SW480 (cell line): ENCODE measurements around the gene ZDHHC11B.
"Not testable (repeated sequence)": the region's sequence is repeated elsewhere in the genome, so short reads cannot be mapped to it uniquely, and the experiment has no call there.

ENCODE experiments used
- DNase-seq: peaks from one replicate; pipeline ENCODE4 v3.0.0-alpha.2; 2016; ENCODE audit warnings: low spot score

ZDHHC11B gene

DNA sequence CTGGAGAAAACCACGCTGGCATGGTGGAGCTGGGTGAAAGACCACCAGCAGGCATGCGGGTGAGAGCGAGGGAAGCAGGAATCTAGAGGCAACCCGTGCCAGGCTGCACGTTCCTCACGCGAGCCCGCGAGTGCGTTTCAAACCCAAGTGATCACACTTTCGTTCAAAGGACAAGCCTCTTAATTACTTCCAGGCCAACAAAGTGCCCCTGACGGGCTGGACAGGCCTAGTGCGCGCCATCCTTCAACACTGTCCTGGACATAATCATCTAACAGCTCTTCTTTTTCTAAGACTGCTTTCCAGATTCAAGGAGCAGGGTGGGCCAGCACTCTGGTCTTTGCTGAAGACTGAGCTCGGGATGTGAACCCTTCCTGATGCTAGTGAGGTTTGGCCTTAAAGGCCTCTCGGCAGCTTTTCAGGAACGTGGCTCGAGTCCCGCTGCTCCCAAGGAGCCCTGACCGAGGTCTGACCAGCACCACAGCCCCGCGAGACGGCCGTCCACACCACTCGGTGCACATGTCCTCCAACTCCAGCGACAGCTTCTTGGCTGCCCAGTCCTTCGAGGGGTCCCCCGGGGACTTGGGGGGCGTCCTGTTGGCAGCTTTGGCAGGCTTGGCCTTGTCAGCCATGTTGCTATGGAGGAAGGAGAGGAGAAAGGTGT lies 14.9 kb downstream of the ZDHHC11B start:
- not testable (repeated sequence) for DNase-seq

DNA sequence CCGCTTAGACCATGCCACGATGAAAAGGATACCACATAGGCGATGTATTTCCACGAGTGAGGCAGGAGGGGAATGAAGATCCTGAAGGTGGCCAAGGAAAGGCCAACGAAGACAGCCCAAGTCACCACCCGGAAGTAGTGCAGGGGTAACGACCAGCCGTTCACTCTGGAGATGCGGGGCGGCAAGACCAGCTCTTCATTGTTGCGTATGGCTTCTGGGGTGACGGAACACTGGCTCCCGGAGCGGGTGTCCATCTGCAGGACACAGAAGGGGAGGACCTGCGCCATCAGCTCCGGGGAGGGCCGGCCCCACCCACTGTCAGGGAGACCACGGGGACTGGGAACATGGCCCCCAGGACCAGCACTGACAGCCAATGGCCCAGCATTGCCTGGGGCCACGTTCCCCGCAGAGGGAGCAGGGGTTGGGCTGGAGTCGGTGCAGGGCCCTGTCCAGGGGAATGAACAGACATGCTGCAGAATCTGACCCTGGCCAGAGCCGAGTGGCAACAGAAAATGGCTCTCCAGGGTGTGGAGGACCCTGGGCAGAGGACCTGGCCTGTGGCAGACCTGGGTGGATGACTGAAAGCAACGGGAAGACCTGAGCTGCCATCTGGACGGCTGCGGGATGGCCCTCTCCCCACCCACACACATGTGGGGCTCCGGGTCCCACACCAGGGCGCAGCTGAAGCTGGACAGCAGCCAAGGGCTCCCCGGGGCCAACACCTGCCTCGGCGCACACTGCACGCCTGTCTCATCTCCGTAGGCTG lies 17.7 kb downstream of the ZDHHC11B start:
- DNase-seq = no peak

DNA sequence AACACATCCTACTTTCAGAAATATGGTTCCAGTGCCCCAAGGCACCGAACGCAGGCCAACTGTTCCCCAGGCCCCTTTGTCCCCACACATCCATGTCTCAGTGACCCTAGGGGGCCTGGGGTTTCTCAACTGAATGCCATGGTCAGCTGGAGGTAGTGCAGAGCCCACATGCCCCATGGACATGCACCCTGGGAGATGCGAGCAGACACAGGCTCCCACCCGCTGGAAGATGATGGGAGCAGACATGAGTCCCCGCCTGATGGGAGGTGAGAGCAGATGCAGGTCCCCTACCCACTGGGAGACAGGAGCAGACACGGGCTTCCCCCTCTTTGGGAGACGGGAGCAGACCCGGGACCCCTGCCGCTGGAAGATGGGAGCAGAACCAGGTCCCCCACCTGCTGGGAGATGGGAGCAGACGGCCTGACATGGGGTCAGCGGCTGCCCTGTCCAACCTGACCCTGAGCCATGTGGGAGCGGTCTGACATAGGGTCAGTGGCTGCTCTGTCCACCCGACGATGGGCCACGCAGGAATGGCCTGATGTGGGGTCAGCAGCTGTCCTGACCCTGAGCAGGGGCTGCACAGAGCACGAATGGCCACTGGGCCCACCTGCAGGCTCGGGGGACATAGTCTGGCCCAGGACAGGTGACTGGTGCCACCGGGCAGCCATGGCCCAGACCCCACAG lies 18.4 kb downstream of the ZDHHC11B start:
- DNase-seq = no peak

DNA sequence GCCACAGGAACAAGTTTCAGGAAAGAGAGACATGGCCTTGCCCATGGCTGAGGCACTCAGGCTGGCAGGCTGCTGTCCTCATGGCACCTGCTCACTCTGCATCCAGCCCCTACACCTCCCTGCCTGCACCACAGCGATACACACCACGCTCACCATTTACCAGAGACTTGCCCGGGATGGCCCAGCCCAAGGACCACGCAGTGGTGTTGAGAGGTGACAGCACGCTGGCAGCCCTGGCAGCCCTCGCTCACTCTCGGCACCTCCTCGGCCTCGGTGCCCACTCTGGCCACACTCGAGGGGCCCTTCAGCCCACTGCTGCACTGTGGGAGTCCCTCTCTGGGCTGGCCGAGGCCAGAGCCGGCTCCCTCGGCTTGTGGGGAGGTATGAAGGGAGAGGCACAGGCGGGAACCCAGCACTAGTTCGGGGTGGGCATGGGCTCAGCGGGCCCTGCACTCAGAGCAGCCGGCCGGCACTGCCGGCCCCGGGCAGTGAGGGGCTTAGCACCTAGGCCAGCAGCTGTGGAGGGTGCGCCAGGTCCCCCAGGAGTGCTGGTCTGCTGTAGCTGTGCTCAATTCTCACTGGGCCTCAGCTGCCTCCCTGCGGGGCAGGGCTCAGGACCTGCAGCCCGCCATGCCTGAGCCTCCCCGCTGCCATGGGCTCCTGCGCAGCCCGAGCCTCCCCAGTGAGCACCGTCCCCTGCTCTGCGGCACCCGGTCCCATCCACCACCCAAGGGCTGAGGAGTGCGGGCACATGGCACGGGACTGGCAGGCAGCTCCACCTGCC lies 20.3 kb downstream of the ZDHHC11B start:
- no peak for DNase-seq

DNA sequence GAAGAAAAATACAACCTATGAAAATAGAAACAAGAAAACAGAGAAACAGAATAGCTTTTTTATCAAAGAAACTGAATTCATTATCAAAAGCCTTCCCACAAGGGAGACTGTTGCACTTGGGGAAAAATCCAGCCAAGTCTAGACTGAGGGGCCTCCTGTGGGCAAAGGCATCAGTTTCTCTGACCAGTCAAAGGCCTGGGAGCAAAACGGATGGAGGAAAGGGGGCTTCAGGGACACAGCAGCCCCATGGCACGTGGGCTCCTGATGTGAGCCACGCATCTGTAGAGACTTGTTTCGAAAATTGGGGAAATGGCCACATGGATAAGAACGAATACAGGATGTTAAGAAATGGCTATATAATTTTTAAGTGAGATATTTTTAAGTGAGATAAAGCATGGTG lies 21.1 kb downstream of the ZDHHC11B start:
- DNase-seq = no peak

DNA sequence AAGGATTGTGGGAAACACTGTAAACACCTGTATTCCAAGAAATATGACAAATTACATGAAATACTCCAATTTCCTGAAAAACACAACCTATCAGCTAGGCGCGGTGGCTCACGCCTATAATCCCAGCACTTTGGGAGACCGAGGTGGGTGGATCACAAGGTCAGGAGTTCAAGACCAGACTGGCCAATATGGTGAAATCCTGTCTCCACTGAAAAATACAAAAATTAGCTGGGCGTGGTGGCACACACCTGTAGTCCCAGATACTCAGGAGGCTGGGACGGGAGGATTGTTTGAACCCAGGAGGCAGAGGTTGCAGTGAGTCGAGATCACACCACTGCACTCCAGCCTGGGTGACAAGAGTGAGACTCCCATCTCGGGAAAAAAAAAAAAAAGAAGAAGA lies 21.5 kb downstream of the ZDHHC11B start:
- not testable (repeated sequence) for DNase-seq

DNA sequence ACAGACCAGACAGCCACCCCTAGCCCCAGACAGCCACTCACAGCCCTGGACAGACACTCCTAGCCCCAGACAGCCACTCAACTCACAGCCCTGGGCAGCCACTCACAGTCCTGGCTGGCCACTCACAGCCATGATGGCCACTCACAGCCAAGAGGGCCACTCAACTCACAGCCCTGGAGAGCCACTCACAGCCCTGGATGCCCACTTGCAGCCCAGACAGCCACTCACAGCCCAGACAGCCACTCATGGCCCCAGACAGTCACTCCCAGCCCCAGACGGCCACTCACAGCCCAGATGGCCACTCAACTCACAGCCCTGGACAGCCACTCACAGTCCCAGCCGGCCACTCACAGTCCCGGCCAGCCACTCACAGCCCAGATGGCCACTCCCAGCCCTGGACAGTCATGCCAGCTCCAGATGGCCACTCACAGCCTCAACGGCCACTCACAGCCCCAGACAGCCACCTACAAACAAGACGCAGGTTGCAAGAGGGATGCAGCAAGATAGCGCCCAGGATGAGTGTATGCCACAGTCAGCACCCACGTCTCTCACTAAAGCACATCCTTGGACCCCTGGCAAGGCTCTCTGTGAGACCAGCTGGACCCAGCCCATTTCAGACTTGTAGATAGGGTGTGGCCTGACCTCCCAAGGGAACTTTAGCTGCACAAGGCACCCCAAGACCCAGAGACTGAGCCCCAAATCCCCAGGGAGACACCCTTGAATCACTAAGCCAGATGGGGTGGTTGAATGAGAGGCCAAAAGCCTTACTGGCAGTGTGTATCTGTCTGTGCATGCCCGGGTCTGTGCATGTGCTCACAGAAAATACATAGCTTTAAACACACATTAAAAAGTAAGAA lies 22.4 kb downstream of the ZDHHC11B start:
- DNase-seq = no peak

DNA sequence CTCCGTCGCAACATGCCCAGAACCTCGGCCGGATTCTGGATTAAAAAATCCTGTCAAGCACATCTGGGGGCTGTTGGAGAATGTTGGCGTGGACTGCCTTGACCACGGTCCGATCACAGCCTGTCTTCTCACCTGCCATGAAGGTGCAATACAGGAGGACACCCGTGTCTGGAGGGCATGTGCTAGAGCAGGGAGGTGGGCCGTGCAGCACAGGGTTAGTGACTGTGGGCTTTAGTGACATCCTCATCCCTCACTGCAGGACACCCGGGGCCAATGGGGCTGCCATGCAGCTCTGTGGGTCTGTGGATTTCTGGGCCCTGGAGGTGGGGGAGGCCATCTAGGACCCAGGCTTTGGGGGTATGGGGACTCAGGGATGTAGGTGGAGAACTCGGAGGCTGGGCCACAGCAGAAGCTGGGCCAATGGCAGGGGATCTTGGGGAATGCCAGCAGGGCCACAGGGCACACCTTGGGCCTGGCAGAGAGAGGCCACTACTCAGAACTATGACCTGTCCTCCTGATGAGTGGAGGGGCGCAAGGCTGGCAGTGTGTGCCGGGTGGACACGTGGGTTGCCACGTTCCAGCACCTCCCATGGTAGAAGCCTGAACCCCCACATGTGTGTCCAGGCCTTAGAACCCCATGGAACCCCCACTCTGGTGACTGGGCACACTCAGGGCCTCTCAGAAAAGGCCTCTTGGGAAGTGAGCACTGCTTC lies 23.3 kb downstream of the ZDHHC11B start:
- no peak for DNase-seq

DNA sequence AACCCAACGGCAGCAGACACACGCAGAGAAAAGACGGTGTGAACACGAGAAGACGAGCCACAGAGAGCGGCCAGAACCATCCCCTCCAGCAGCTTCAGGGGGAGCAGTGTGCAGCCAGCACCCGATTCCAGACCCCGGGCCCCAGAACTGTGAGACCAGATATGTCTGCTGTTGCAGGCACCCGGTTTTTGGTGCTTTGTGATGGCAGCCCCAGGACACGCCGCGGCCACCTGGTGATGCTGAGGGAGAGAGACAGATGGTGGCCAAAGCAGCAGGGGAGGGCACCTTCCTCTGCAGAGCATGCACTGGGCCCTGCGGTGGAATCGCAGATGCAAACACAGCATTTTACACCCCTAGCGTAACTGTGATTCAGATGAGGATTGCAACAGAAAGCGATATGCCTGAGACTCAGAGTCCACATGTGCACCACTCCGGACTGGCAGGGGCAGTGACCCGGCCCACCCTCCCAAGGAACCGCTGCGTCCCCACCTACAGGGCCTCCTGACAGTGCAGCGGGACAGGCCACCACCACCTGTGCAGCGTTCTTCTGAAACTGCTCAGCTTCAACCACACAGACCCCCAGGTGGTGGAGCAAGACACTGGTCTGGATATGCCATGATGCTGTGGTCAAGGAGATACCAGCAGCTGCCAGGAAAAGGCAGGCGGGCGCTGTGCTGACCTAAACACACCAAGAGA lies 24.0 kb downstream of the ZDHHC11B start:
- DNase-seq = no peak

DNA sequence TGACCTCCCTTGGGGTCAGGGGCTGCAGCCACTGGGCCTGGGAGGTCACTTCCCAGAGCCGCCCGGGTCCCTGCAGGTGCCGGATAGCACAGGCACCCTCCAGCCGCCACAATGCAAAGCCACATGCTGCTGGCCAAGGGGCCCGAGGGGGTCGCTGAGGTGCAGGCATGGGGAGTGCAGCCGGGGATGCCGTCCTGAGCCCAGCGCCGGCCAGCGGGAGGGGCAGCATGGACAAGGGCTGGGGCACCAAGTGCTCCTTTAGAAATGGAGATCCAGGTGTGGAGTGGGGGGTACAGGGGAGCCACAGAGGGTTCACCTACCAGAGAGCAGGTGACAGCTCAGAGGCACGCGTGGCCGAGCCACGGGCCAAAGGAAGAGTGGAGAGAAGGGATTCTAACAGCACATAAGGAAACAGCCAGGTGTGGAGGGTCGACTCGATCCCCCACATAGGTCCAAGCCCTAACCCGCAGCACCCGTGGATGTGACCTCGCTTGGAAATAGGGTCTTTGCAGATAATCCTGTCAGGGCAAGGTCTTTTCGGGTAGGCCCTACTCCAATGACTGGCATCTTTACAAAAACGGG lies 24.7 kb downstream of the ZDHHC11B start:
- no peak for DNase-seq

DNA sequence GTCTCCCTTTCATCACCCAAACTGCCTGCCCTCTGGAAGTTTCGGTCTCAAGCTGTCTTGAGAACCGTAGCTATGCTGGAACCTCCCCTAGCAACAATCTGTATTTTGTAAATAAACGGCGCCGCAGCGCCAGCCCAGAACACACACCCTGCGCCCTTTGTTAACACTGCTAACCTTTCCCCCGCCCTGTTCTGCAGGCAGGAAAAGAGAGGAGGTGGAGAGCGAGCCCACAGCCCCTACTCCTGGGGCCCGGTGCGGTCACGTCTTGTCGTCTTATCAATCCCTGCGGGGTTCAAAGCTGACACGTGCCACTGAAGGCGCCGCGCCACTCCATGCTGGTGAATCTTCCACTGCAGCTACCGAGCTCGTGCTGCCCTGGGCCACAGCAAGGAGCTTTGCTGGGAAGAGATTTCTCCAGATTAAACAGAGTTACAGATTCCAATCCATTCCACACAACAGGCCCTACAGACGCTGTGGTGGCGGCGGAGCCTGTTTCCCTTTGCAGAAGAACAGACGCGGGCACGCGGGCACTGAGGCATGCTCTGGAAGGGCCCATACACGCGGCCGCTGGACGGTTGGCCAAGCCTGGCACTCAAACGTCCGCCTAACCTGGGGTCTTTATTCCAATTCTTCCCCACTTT lies 25.3 kb downstream of the ZDHHC11B start:
- no peak for DNase-seq

DNA sequence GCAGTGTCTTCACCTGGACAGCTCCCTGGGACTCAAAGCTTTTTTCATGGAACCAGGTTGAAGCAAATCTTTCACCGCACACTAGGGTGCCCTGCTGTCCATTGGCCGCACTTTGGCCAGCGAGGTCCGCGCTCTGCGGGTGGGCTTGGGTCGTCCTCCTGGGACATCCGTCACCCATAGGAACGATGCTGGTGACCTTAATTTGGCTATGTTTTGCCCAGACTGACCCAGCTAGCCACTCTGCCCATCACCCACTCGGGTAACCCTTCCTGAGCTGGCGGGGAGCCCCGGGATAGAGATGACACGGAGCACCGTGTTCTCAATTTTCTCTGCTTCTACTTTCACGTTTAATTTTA lies 25.9 kb downstream of the ZDHHC11B start:
- DNase-seq = no peak

DNA sequence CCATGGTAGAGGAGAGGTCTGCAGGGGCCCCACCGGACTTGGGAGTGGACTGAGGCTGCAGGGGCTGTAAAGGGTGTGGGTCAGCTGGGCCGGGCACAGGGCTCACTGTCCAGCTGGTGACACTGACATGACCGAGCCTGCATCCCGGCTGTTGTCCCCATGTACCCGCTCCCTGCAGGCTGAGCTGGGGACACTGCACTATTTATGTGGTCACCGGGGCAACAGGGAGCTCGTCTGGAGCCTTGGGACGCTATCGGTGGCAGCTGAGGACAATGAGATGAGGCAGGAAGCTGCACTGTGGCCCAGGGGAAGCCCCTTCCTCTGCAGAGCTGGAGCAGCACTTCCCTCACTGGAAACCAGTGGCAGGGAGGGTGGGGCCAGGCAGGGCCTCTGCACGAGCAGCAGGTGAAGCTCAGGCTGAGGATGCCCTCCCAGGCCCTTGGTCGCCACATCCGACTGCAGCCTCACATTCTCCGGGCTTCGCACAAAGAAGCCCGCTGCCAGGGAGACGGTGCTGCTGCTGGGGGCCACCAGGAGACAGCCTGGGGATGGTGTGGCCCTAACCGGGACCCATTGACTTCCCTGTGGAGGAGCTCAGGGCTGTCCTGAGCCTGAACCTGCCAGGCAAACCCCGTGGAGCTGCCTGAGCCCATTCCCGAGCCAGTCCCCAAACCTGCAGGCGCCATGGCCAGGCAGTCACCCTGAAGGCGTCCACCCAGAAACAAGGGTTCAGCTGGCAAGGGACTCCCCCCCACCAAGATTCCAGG lies 26.4 kb downstream of the ZDHHC11B start:
- DNase-seq = no peak

DNA sequence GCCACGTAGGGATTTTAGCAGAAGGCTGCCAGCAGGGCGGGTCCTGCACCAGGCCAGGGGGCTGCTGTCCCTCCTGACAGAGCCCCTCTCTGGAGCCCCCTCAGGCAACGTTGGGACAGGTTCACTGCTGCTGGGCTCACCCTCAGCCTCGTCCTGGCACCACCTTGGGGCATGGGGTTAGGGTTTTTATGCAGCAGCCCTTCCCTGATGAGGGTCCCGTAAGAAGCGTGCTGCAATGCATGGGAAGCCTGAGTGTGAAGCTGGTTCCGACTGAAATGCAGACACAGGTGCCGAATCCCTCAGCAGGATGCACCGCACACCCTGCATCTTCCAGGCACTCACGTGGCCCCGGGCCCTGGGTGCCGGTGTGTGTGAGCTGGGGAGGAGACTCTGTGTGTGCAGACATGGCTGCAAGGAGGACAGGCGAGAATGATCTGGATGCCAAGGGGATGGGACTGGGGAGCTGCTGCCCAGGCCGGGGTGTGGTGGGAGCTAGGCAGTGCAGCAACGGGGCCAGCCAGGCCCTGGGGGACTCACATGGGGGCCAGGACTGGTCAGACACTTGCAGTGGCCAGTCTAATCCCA lies 27.1 kb downstream of the ZDHHC11B start:
- DNase-seq = no peak

DNA sequence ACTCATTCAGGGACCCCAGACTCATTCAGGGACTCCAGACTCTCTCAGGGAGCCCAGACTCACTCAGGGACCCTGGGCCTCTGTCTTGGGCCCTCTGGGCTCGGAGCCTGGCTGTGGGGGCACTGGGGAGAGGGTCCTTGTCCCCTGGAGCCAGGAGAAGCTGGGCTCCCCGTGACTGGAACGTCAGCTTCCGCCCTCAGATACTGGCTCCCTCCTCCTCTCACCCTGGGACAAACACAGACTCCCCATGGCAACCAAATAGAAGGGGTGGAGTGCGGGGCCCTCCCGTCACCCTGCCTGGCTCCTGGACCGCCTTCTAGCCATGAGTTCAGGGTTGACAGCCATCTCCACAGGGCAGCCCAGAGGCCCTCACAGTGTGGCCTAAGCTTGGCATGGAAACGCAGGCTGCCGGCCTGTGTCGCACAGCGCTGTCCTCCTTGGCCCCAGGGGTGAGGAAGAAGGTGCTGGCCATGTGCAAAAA lies 27.6 kb downstream of the ZDHHC11B start:
- DNase-seq = no peak

DNA sequence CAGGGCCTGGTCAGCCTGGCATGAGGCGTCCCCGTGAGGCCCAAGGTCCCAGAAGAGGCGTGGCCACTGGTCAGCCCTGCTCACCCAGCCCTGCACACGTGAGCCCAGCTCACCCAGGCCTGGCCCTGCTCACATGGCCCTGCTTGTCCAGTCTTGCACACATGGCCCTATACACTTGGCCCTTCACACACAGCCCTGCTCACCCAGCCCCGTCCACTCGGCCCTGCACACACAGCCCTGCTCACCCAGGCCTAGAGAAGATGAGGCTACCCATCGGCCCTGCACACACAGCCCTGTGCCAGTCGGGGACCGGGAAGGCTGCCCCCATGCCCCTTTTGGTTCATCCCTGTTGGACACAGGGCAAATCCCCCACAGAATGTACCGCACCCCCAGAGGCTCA lies 28.4 kb downstream of the ZDHHC11B start:
- DNase-seq = no peak

DNA sequence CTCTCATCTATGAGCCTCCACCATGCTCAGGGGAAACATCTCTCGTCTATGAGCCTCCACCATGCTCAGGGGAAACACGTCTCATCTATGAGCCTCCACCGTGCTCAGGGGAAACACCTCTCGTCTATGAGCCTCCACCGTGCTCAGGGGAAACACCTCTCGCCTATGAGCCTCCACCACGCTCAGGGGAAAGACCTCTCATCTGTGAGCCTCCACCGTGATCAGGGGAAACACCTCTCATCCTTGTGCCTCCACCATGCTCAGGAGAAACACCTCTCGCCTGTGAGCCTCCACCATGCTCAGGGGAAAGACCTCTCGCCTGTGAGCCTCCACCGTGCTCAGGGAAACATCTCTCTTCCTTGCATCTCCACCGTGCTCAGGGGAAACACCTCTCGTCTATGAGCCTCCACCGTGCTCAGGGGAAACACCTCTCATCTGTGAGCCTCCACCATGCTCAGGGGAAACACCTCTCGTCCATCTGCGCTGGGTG lies 30.3 kb downstream of the ZDHHC11B start:
- not testable (repeated sequence) for DNase-seq
